GM18517 (cell line): ENCODE results near the gene GNA12.
"Not testable (repeated sequence)": the region's sequence is repeated elsewhere in the genome, so short reads cannot be mapped to it uniquely, and the experiment has no call there.

ENCODE experiments used
- ATAC-seq: cut with Tn5 transposase; IDR thresholded peaks from one replicate; pipeline ENCODE4 v1.9.1; 2021; ENCODE audit warnings: mild to moderate bottlenecking, moderate library complexity; ENCODE audit not compliant: unreplicated experiment

The GNA12 gene

DNA sequence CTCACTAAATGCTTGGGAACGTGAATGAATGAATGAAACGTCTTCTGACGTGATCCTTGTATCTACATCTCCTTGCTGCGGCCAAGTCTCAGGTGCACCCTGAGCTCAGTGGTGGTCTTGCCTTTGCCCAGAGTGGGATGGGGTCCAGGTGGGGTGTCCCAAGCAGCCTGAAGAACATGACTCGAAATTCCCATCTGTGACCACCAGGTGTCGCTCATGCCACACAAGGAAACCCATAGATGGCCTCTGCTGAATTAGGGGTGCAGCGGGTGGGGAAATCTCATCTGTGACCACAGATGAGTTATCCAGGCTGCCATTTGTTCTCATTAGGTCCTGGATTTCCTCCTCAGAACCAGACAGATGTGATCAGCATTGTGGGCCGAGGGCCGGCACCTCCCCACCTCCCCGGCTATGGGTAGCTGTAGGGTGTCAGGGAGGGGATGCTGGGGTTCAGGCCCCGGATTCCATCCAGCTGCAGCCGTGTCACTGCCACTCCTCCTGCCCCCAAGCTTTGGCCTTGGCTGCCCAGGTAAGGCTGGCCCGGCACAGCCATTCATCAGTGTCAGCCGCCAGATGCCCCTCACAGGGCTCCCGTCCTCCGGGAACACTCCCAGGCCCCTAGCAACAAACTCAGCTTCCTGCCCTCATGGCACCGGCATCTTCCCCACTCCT lies 21.0 kb upstream of the GNA12 start:
- no peak for ATAC-seq

DNA sequence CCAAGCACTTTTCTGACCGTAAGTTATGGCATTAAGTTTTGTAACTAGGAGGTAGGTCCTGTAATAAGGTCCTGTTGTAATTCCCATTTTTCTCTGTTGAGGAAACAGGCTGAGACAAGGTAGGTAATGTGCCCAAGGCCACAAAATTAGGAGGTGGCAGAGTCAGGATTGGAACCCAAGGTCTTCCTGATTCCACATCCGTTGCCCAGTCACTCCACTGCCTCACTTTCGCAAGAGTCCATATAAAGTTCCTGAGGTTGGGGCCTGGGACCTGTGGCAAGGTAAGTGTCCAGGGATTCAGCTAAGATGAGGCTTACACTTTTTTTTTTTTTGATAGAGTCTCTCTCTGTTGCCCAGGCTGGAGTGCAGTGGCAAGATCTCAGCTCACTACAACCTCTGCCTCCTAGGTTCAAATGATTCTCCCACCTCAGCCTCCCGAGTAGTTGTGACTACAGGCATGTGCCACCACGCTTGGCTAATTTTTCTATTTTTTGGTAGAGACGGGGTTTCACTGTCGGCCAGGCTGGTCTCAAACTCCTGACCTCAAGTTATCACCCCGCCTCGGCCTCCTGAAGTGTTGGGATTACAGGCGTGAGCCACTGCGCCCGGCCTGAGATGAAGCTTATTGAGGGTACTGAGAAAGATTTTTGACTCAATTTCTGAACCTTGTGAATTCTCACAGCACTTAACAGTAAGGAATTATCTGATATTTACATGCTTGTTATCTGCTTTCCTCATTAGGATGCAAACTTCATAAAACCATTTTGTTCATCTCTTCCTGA lies 20.3 kb upstream of the GNA12 start:
- no peak for ATAC-seq

DNA sequence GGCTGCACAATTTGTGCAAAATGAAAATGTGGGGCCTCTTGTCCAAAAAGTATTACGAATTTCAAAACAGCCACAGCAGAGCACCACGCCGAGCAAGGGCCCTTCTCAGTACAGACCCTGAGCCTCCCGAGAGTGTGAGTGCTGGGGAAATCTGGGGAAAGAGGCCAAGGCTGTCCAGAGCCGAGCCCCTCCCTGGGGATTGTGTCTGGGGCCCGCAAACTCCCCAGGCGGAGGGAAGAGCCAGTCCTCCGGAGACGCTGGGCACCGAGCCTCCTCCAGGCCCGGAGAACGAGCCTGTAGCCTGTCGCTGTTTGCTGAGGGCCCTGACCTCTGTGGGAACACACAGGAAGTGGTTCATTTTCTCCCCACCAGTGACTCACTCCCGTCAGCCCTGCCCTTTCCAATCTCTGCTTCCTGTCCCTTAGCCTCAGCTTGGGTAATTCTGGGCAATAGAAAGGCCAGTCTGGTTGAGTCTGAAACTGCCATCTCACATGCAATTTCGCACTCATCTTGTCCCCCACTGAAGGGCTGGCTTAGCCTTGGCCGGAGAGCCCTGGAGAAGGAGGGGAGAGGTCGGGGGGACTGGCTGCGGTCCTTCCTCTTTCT lies 19.5 kb upstream of the GNA12 start:
- ATAC-seq, result peak; percentile 96

DNA sequence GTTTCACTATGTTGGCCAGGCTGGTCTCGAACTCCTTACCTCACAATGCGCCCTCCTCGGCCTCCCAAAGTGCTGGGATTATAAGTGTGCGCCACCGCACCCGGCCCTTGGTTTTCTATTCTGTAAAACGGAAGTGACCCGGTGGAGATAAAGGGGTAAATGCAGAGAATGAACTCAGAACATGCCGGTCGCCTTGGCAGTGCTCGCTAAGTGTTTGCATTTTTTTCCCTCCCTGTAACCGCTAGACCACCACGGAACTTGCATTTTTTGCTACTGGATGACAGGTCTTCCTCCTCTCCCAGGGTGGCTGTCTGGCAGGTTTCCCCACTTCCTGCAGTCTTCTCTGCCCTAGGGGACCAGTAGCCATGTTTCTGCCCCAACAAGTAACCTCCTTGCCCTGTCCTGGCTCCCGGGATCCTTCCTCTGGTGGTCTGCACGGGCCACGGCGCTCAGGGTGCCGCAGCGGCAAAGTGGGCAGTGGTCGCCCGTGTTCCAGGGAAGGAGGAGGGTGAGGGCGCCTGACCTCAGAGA lies 18.8 kb upstream of the GNA12 start:
- no peak for ATAC-seq

DNA sequence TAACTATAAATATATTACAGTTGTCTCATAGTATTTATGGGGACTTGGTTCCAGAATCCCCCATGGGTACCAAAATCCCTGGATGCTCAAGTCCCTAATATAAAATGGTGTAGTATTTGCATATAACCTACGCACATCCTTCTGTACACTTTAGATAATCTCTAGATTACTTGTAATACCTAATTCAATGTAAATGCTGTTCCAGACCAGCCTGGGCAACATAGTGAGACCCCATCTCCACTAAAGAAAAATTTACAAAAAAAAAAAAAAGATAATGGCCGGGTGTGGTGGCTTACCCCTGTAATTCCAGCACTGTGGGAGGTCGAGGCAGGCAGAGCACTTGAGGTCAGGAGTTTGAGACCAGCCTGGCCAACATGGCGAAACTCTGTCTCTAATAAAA lies 17.4 kb upstream of the GNA12 start:
- no peak for ATAC-seq

DNA sequence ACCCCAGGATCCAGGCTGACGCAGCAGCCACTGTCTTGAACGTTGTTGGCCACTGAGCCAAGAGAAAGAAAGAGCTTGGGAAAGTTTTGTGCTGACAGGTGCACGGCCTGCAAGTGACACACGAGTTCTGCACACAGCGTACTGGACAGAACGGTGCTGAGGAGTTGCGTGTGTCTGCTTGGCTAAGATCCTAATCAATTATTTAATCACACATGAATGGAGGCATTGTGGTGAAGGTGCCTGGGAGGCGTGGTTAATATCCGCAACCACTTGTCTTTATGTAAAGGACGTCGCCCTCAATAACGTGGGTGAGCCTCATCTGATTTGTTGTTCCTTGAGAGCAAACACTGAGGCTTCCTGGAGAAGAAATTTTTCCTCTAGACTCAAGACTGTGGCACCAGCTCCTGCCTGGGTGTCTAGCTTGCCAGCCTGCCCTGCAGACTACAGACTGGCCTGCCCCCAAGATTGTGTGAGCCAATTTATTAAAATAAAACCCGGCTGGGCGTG lies 16.6 kb upstream of the GNA12 start:
- no peak for ATAC-seq

DNA sequence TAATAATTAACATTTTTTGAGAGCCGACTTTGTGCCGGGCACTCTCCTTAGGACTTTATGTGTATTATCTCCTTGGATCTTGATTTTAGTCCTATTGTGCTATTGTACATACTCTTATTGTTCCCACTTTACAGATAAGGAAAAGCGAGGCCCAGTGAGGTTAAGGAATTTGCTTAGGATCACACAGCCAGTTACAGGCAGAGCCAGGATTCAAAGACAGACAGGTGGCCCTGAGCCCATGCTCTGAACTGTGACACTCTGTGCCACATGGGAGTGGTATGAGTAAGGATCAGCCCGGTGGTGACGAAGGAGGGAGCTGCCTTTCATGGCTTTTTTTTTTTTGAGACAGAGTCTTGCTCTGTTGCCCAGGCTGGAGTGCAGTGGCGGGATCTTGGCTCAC lies 15.8 kb upstream of the GNA12 start:
- ATAC-seq, result no peak

DNA sequence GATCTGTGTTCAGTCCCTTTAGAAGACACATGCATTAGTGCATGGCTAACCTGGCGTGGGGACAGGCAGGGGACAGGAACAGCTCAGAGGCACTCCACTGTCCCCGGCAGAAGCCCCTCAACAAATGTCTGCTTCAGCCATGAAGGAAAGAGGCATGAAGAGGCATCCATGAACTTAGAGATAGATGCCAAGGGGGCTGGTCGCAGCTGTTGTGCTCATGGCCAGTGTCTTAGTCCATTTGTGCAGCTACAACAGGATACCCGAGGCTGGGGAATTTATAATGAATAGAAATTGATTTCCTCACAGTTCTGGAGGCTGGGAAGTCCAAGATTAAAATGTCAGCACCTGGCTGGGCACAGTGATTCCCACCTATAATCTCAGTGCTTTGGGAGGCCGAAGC lies 14.5 kb upstream of the GNA12 start:
- no peak for ATAC-seq

DNA sequence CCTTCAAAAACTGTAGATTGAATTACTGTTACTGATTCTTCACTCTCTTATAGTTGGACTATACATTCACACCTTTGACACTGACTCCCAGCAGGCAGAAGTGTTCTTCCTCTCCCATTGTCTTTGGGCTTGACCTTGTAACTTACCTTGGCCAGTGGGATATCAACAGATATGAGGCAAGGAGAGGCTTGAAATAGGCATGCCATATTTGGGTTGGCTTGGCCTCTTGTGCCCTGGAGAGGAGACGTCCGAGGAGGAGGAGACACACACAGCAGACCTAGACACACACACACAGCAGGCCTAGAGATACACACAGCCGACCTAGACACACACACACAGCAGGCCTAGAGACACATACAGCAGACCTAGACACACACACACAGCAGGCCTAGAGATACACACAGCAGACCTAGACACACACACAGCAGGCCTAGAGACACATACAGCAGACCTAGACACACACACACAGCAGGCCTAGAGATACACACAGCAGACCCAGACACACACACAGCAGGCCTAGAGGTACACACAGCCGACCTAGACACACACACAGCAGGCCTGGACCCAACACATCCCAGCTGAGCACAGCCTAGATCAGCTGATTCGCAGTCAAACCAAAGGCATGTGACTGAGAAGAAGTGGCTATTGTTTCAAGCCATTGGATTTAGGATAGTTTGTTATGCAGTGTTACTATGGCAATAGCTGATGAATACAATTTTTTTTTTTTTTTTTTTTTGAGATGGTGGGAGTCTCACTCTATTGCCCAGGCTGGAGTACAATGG lies 12.5 kb upstream of the GNA12 start:
- no peak for ATAC-seq

DNA sequence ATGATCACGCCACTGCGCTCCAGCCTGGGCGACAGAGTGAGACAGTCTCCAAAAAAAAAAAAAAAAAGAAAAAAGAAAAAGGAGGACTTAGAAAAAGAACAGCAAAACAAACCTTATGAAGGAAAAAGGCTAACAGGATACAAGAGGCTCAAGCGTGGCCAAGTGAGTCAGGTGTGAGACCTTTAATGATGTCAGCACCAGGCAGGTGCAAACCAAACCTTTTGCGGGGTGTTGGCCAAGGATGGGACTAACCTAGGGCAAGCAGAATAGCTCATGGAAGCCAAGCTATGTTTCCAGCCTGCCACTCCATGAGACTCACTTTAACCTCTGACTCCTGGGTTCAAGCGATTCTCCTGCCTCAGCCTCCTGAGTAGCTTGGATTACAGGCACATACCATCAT lies 11.3 kb upstream of the GNA12 start:
- ATAC-seq, result no peak

DNA sequence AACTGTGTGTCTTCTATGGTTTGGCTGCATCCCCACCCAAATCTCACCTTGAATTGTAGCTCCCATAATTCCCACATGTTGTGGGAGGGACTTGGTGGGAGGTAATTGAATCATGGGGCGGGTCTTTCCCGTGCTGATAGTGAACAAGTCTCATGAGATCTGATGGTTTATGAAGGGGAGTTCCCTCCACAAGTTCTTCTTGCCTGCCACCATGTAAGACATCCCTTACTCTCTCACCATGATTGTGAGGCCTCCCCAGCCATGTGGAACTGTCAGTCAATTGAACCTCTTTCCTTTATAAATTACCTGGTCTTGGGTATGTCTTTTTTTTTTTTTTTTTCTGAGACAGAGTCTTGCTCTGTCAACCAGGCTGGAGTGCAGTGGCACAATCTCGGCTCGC lies 9.4 kb upstream of the GNA12 start:
- ATAC-seq, result not testable (repeated sequence)

DNA sequence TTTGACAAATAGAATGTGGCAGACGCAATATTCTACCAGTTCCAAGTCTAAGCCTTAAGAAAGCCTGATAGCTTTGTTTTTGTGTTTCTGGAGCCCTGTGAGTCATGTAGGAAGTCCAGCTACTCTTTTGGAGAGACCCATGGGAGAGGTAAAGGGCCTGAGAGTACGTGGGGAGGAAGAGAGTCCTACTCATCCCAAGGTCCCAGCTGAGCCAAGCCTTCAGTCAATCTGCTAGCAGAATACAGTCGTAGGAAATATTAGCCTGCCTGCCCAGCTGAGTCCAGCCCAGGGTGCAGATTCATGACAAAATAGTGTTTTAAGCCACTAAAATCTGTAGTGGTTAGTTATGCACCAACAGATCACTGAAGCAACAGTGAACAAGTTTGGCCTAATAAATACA lies 9.0 kb upstream of the GNA12 start:
- no peak for ATAC-seq

DNA sequence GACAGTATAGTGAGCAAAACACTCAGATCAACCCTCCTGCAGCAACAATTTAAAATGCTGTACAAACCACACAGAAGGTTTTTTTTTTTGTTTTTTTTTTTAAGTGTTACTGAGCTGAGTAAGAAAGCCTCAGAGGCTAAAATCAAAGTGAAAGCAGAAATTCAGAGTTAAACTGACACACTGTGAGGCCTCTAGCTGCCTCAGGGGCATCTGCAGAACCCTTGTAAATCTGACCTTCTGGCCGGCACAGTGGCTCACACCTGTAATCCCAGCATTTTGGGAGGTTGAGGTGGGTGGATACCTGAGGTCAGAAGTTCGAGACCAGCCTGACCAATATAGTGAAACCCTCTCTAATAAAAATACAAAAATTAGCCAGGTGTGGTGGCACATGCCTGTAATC lies 7.4 kb upstream of the GNA12 start:
- peak; percentile 49 for ATAC-seq

DNA sequence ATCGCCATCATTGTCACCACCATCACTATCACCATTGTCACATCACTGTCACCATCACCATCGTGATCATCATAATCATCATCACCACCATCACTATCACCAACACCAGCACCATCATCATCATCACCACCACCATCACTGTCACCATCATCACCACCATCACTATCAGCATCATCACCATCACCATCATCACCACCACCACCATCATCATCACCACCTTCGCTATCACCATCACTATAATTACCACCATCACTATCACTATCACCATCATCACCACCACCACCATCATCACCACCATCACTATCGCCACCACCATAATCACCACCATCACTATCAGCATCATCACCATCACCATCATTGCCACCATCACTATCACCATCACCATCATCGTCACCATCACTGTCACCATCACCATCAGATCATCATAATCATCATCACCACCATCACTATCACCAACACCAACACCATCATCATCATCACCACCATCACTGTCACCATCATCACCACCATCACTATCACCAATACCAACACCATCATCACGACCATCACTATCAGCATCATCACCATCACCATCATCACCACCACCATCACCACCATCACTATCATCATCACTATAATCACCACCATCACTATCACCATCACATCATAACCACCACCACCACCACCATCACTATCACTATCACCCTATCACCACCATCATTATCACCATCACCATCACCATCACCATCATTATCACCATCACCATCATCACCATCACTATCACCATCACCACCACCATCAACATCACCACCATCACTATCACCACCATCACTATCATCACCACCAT lies 6.0 kb upstream of the GNA12 start:
- ATAC-seq, result no peak

DNA sequence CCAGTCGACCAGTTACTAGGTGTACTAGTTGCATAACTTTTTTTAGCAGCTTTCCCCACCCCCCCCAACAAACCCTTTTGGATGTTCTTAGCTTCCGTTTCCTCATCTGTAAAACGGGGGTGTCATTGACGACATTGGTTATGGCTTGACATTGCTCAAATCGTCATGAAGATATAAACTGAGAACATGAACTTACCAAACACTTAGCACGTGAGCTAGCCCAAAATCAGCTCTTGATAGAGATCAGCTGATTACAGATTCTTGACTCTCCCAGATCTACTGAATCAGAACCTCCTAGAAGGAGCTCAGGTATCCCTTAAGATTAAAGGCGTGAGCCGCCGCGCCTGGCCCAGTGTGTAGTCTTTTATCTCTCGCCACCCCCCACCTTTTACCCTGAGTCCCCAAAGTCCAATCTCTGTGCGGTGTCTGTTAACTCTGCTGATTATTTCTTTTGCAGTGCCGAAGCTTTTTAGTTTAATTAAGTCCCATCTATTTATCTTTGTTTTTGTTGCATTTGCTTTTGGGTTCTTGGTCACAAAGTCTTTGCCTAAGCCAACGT lies 1.0 kb upstream of the GNA12 start:
- ATAC-seq, result no peak

DNA sequence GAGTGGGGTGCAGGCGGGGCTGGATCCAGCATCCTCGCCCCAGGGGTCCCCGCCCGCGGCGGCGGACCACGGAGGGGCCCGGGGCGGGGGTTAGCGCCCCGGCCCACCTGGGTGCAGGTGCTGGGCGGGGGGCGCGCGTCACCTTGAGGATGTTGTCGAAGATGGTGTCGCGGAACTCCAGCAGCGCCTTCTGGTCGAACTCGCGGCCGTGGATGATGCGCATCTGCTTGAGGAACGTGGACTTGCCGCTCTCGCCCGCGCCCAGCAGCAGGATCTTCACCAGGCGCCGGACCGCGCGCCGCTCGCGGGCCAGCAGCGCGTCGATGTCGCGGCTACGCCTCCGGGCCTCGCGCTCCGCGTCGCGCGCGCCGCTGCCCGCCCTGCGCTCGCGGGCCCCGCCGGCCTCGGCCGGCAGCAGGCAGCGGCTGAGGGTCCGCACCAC lies 376 bp downstream of the GNA12 start:
- ATAC-seq, result no peak

DNA sequence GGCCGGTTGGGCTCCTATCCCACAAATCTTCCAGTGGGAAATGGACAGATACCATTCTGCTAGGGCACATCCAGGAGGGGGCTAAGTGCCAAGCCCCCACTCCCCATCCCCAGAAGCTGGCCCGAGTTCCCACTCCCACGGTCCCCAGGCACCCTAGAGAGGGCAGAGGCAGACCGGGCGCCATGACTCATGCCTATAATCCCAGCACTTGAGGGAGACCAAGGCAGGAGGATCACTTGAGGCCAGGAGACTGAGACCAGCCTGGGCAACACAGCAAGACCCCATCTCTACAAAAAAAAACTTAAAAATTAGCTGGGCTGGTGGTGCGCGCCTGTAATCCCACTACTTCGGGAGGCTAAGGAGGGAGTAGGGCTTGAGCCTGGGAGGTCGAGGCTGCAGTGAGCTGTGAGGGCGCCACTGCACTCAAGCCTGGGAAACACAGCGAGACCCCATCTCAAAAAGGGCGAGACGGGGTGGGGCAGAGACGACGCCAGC lies 870 bp downstream of the GNA12 start:
- no peak for ATAC-seq

DNA sequence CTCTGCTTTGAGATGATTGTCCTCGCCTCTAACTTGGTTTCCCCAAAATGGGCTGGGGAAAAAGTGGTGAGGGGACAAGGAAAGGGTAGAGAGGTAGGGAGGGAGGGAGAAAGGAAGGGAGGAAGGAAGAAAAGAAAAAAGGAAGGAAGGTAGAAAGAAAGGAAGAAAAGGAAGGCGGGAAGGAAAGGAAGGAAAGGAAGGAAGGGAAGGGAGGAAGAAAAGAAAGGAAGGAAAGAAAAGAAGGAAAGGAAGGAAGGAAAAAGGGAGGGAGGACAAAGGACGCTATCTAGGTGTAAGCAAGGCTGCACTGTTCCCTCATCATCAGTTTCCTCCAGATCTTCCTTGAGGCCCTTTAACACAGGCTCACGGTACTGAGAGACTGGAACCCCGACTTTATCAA lies 2.2 kb downstream of the GNA12 start:
- no peak for ATAC-seq

DNA sequence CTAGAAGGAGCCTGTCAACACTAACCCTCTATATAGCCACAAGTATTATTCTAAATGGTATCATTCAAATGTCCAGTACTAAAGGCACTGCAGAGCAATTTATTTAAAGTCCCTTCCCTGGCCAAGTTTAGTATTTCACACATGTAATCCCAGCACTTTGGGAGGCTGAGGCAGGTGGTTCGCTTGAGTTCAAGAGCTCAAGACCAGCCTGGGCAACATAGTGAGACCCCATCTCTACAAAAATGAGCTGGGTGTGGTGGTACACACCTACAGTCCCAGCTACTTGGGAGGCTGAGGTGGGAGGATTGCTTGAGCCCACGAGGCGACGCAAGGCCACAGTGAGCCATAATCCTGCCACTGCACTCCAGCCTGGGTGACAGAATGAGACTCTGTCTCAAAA lies 3.6 kb downstream of the GNA12 start:
- ATAC-seq, result no peak
